HG02970 (cell line): ENCODE data around the gene ERBB4.
"Not testable (repeated sequence)": the region's sequence is repeated elsewhere in the genome, so short reads cannot be mapped to it uniquely, and the experiment has no call there.

ENCODE experiments used
- ATAC-seq: cut with Tn5 transposase; IDR thresholded peaks from one replicate; pipeline ENCODE4 v1.9.1; 2021; ENCODE audit warnings: mild to moderate bottlenecking, moderate library complexity, moderate number of reproducible peaks; ENCODE audit not compliant: unreplicated experiment, low FRiP score

ERBB4 gene

GRCh38 chr2:212106536-212106935 is 432.1 kb downstream of the ERBB4 start:
- not testable (repeated sequence) for ATAC-seq

DNA sequence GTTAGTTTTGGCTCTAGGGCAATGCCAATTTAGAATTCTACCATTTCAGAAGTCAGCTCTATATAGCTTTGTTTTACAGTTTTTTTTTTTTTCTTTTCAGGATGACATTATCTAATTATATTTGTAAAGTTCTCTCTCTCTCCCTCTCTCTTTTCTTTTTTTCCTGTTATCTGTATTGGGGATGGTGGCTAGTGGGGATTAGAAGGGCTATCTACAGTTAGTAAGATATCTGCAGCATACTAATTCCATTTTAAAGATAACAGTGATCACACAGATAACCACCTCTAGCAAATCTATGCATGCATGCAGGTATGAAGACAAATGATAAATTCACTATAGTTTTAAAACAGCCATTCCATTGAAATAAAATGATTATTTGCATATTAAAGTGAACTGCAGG is 438.9 kb downstream of the ERBB4 start:
- ATAC-seq = no peak

DNA sequence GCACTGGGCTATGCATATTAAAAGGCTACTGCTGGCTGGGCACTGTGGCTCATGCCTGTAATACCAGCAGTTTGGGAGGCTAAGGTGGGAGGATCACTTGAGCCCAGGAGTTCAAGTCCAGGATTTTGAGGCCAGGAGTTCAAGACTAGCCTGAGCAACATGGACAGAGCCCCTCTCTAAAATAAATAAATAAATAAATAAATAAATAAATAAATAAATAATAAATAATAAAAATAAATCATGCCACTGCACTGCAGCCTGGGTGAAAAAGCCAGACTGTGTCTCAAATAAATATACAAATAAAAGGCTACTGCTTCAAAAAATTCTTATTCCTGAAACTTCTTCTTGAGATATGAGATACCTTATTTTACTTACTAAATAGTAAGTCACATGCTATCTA is 439.6 kb downstream of the ERBB4 start:
- ATAC-seq = no peak

- ATAC-seq = no peak
These were observed 441.6 kb downstream of the ERBB4 start for GRCh38 chr2:212097001-212097400.

GRCh38 chr2:212089873-212090272 is 448.7 kb downstream of the ERBB4 start:
- no peak for ATAC-seq

DNA sequence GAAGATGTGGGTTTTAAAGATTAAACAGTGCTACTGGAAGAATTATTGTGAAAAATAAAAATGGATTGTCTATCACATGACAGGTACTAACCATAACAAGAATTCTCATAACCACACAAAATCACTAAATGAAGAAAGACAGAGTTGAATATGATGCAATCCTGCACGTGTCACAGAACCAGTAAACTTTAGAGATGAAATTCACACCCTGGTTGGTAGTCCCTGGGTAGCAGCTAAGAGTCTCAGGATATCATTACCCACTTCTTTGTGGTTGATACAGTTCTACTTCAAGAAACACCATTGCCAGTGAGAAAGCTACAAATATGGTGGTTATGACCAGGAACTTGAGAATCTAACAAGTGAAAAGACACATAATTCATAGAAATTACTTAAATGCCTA is 450.2 kb downstream of the ERBB4 start:
- ATAC-seq = no peak

GRCh38 chr2:212083492-212083891 is 455.1 kb downstream of the ERBB4 start:
- ATAC-seq = no peak

GRCh38 chr2:212078103-212078502 is 460.5 kb downstream of the ERBB4 start:
- ATAC-seq = peak; percentile 56

- no peak for ATAC-seq
These were observed 462.1 kb downstream of the ERBB4 start for GRCh38 chr2:212076456-212076855.

DNA sequence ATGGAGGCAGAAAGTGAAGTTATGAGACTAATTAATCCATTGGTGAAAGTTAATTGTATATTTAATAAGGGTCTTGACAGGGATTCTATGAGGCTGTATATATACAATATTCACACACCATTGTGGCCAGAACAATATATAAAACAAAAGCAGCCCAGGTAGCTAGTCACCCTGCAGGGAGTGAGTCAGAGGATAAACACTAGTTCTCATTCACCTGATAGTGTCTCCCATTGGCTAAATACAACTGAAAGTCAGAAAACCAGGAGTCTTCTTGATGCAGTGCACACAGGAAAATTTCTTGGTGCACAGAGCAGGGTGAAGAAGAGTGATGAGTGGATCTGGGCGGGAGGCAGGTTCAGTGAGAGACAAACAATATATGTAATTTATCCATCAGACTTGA is 465.2 kb downstream of the ERBB4 start:
- no peak for ATAC-seq

DNA sequence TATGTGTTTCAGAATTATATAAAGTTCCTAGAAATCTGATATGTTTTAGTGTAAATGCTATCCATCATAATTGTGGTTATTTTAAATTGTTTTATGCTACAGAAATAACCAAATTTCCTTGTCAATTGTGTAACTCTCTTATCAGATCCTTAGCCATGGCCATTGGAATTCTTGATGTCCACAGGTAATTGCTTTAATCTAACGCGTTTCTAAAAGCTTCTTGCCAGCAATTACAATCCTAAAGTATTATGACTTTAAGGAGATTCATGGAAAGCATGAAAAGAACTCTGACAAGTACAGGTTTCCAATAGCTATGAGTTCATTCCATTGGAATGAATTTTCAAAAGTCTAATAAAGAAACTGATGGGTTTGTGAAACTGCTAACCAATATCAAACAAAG is 472.1 kb downstream of the ERBB4 start:
- no peak for ATAC-seq

DNA sequence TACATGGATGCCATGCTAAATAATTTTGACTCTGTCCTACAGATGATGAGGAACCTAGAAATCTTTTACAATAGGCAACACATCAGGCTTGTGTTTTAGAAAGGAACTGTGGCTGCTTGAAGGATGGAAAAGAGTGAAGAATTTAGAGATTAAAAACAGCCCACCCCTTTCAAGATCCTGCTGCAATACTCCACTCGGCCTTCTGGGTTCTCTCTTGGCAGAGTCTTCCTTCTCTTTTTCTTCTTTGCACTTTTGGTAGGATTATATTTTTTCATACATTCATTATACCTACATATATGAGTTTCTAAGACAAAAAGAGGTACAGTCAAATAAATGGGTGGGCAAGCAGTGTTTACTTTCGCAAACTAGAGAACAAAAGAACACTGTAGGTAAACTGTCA is 474.3 kb downstream of the ERBB4 start:
- ATAC-seq = no peak

GRCh38 chr2:212052412-212053159 is 486.0 kb downstream of the ERBB4 start:
- ATAC-seq = peak; percentile 67

GRCh38 chr2:212050871-212051270 is 487.7 kb downstream of the ERBB4 start:
- ATAC-seq = no peak

DNA sequence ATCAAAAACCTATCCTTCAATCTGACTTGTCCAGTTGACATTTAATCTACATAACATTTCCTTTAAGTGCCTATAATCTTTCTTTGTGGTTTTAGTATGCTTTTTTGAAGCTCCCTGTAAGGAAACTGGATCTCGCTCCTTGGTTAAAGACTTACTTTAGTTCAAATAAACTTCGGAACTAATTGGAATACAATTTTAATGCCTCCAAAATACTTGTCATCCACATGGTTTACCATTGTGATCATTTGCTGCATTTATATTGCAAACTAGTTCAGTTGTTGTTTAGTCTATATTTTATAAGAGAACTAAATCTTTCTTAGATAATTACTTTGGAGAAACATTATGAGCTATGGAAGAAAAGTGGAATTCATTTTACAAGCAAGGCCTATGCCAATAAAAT is 496.0 kb downstream of the ERBB4 start:
- no peak for ATAC-seq

GRCh38 chr2:212037062-212037461 is 501.5 kb downstream of the ERBB4 start:
- no peak for ATAC-seq

GRCh38 chr2:212034841-212035585 is 503.6 kb downstream of the ERBB4 start:
- ATAC-seq = no peak

DNA sequence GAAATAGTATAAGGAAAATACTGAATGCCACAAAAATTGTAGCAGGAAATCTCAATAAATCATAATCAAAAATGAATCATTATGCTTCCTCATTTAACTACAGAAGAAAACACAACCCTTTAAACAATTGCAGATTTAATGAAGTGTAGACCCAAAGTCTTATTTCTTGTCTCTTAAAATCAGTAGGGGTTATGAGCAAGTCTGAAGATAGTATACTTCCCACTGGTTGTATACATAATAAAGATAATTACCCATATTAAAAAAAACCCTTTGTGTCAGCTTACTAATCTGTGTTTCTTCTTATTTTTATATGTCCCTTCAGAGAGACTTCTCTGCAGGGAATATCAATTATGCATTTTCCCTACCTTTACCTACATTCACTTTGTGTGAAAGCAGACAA is 504.7 kb downstream of the ERBB4 start:
- no peak for ATAC-seq

DNA sequence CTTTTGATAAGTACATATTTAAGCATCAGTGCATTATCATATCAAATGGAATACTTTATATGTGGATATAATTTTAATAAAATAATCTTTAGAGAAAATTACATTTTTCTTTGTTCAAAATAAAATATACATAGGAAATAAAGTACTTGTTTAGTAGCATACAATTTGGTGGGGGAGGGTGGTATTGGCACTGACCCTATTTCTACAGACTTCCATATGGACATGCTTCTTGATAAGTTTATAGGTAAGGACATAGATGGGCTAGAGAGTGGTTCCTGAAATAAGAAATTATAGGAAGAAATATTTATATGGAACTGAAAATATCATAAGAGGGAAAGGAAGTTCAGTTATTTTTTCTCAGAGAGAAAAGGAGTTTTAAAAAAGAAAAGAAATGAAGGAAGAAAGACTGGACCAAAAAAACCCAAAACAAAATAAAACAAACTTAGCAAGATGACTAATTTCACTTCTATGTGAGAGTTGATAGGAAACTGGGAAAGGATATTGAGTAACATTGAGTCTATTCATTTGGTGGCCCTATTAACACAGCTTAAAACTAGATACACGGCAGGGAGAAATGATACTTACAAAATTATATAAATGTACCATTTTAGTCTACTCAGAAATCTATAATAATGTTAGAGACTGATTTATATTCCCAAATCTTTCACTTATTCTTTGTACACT is 505.9 kb downstream of the ERBB4 start:
- ATAC-seq = no peak

DNA sequence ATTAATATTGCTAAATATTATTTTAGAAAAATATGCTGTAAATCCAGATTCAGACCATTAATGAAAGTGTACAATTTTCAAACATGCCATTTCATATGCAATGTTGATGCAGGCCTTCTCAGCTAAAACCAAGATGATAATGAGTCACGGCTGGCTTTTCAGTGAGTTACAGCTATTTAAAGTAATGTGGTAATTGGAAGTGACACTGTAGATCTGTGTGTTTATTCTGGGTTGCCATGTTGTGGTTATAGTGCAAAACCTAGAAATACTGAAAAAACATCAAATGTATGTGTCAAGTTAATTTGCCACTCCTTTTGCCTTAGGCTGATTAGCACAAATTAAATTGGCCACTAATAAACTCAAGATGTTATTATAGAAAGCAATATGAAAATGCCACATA is 506.6 kb downstream of the ERBB4 start:
- no peak for ATAC-seq

- ATAC-seq = no peak
These were observed 507.9 kb downstream of the ERBB4 start for GRCh38 chr2:212030709-212031108.
